ENCODE data around the gene RTN3. TPM values are rescaled to one million over a fixed set of nuclear protein-coding genes. Genes with fewer than 3 reads are reported as not detected.

RTN3 gene
- 38.9 and 41.7 TPM in 2 replicates for total RNA-seq (2014; rRNA removed; shearing (Covaris generic))

DNA sequence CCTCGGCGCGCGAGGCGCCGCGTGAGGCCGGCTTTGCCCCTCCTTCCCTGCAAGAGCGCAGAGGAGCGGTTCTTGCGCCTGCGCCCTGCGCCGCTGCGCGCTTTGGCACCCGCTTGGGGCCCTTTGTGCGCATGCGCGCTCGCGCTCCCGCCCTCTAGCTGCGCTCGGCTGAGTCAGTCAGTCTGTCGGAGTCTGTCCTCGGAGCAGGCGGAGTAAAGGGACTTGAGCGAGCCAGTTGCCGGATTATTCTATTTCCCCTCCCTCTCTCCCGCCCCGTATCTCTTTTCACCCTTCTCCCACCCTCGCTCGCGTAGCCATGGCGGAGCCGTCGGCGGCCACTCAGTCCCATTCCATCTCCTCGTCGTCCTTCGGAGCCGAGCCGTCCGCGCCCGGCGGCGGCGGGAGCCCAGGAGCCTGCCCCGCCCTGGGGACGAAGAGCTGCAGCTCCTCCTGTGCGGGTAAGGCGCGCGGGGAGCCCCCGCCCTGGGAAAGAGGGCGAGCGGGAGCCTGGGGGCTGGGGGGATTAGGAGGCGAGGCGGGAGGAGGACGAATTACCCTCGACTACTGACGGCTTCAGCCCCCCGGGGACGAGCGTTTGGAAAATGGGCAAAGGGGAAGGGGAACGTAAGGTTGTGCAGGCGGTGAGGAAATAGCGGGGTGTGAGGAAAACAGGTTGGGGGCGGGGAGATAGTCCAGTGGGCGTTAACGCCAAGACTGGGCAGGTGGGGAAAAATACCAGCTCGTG, at the start of gene RTN3:
Gene RTN3, plus strand, starts transcription at position 180 of the 745 bp plus-strand sequence. Its CDS starts 137 bp downstream, at position 317.

GRCh38 chr11:63671322-63672155, 9.8 kb upstream of the RTN3 start, which contains the start of gene ATL3:
TSS of gene ATL3 (minus strand) at chr11:63671376. CDS start at chr11:63671335, 41 bp downstream.

DNA sequence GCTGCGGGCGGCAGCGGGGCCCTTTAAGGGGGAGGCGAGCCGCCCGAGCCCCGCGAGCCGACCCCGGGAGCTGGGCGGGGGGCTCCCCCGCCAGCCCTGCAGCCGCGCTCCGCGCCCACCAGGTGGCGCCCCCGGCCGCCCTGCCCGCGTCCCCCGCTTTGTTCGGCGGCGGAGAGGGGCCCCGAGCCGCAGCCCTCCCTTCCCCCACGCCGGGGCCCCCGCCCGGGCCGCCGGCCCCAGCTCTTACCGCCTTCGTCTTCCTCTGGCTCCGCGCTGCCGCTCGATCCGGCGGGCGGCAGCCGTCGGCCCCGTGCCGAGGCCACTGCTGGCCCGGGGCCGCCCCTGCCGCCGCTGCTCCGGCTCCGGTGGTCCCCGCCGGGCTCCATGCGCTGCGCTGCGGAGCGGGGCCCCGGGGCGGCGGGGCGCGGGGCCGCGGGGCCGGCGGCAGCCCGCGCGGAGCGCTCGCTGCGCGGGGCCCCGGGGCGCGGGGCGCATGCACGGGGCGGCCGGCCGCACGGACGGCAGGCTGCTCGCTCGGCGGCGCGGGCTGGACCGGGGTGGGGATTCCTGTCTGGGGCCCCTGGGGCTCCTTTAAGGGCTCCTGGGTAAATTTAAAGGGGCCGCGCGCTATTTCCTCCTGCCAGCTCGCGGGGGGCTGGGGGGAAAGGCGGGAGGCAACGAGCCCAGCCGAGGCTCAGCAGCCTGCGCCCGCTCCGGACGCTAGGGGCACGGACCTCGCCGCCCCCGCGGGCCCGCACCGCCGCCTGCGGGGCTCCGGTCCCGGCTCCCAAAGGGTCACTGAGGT, 87.1 kb downstream of the RTN3 start, which contains the start of gene ZFTA:
Gene ZFTA, minus strand, starts transcription at position 539 of the 805 bp plus-strand sequence. Its CDS starts 153 bp downstream, at position 386.

Small RNAs within 50 kb of the gene (small RNA-seq; reads per million reads assigned to genes)
- not detected for gene AP000753.3
- not detected for gene RN7SL596P

Other genes starting within 250 kb of the RTN3 start
- not detected in 2 replicates for gene PLAAT5, start 190.3 kb upstream of the RTN3 start, total RNA-seq (2014; rRNA removed; shearing (Covaris generic))
- gene LGALS12, start 175.4 kb upstream of the RTN3 start, total RNA-seq (2014; rRNA removed; shearing (Covaris generic)) = 0.08 and 0.26 TPM in 2 replicates
- gene PLAAT4, start 144.7 kb upstream of the RTN3 start, total RNA-seq (2014; rRNA removed; shearing (Covaris generic)) = 1.7 and 3.3 TPM in 2 replicates
- not detected in 2 replicates for gene PLAAT2, start 118.1 kb upstream of the RTN3 start, total RNA-seq (2014; rRNA removed; shearing (Covaris generic))
- gene PLAAT3, start 67.1 kb upstream of the RTN3 start, total RNA-seq (2014; rRNA removed; shearing (Covaris generic)) = 66.0 and 69.7 TPM in 2 replicates
- gene ATL3, start 10.1 kb upstream of the RTN3 start, total RNA-seq (2014; rRNA removed; shearing (Covaris generic)) = 23.4 and 28.2 TPM in 2 replicates
- gene ZFTA, start 87.3 kb downstream of the RTN3 start, total RNA-seq (2014; rRNA removed; shearing (Covaris generic)) = 18.9 and 21.4 TPM in 2 replicates
- 53.4 and 61.5 TPM in 2 replicates for gene SPINDOC, start 132.0 kb downstream of the RTN3 start, total RNA-seq (2014; rRNA removed; shearing (Covaris generic))
- 19.2 and 21.6 TPM in 2 replicates for gene MARK2, start 157.6 kb downstream of the RTN3 start, total RNA-seq (2014; rRNA removed; shearing (Covaris generic))
- 0.61 and 0.64 TPM in 2 replicates for gene RCOR2, start 235.7 kb downstream of the RTN3 start, total RNA-seq (2014; rRNA removed; shearing (Covaris generic))

Measured in A375 (cell line).